Measurements from ENCODE around the gene TMEM242. TPM values are rescaled to one million over a fixed set of nuclear protein-coding genes. Genes with fewer than 3 reads are reported as not detected.

The TMEM242 gene
- total RNA-seq, 1 donor from 2014 or later = 11.7 TPM

GRCh38 chr6:157300436-157300835 lies 22.9 kb downstream of the TMEM242 start:
- no peak overlapping the region for H3K27ac Mint-ChIP-seq
- no peak overlapping the region for H3K4me3 Mint-ChIP-seq
- no peak for DNase-seq (ENCODE audit: extremely low spot score, unreplicated experiment)
- H3K27me3 Mint-ChIP-seq = no peaks in the 10 kb centered on the region
- no peak for TF ChIP-seq CTCF (conservative IDR thresholded peaks at IDR 0.05)
- H3K9me3 Mint-ChIP-seq = peaks cover 4% of the 10 kb centered on the region
- H3K4me1 Mint-ChIP-seq (ENCODE audit: unreplicated experiment) = peaks cover 10% of the 10 kb centered on the region
- H3K36me3 Mint-ChIP-seq = peaks cover 7% of the 10 kb centered on the region

- Mint-ChIP-seq H3K4me3 (no peak overlapping the region), H3K4me1 (ENCODE audit: unreplicated experiment) (peaks cover 10% of the 10 kb centered on the region), H3K9me3 (peaks cover 4% of the 10 kb centered on the region), H3K27me3 (no peaks in the 10 kb centered on the region), H3K27ac (no peak overlapping the region), H3K36me3 (peaks cover 9% of the 10 kb centered on the region)
- DNase-seq (ENCODE audit: extremely low spot score, unreplicated experiment) = no peak
- no peak for TF ChIP-seq CTCF (conservative IDR thresholded peaks at IDR 0.05)
Observed at GRCh38 chr6:157300006-157300405, 23.3 kb downstream of the TMEM242 start.

- H3K36me3 Mint-ChIP-seq = peaks cover 9% of the 10 kb centered on the region
- TF ChIP-seq CTCF (conservative IDR thresholded peaks at IDR 0.05) = no peak
- H3K4me3 Mint-ChIP-seq = no peak overlapping the region
- H3K9me3 Mint-ChIP-seq = peaks cover 4% of the 10 kb centered on the region
- no peak for DNase-seq (ENCODE audit: extremely low spot score, unreplicated experiment)
- no peaks in the 10 kb centered on the region for H3K27me3 Mint-ChIP-seq
- peaks cover 10% of the 10 kb centered on the region for H3K4me1 Mint-ChIP-seq (ENCODE audit: unreplicated experiment)
- no peak overlapping the region for H3K27ac Mint-ChIP-seq
Observed at GRCh38 chr6:157298216-157298724, 25.0 kb downstream of the TMEM242 start.

- Mint-ChIP-seq H3K36me3 (peaks cover 13% of the 10 kb centered on the region), H3K4me3 (no peak overlapping the region), H3K27me3 (no peaks in the 10 kb centered on the region), H3K4me1 (ENCODE audit: unreplicated experiment) (no peaks in the 10 kb centered on the region), H3K9me3 (peaks cover 4% of the 10 kb centered on the region), H3K27ac (no peak overlapping the region)
- no peak for TF ChIP-seq CTCF (conservative IDR thresholded peaks at IDR 0.05)
- DNase-seq (ENCODE audit: extremely low spot score, unreplicated experiment) = no peak
Observed at GRCh38 chr6:157294654-157295053, 28.7 kb downstream of the TMEM242 start.

GRCh38 chr6:157293780-157294179 lies 29.5 kb downstream of the TMEM242 start:
- TF ChIP-seq CTCF (conservative IDR thresholded peaks at IDR 0.05) = no peak
- no peaks in the 10 kb centered on the region for H3K27me3 Mint-ChIP-seq
- no peaks in the 10 kb centered on the region for H3K4me1 Mint-ChIP-seq (ENCODE audit: unreplicated experiment)
- H3K4me3 Mint-ChIP-seq = no peak overlapping the region
- no peak overlapping the region for H3K27ac Mint-ChIP-seq
- H3K36me3 Mint-ChIP-seq = peaks cover 11% of the 10 kb centered on the region
- no peak for DNase-seq (ENCODE audit: extremely low spot score, unreplicated experiment)
- H3K9me3 Mint-ChIP-seq = peaks cover 4% of the 10 kb centered on the region

GRCh38 chr6:157292202-157292601 lies 31.1 kb downstream of the TMEM242 start:
- H3K27me3 Mint-ChIP-seq = no peaks in the 10 kb centered on the region
- DNase-seq (ENCODE audit: extremely low spot score, unreplicated experiment) = no peak
- TF ChIP-seq CTCF (conservative IDR thresholded peaks at IDR 0.05) = no peak
- peaks cover 4% of the 10 kb centered on the region for H3K9me3 Mint-ChIP-seq
- H3K4me3 Mint-ChIP-seq = no peak overlapping the region
- peaks cover 11% of the 10 kb centered on the region for H3K36me3 Mint-ChIP-seq
- peaks cover under 1% of the 10 kb centered on the region for H3K4me1 Mint-ChIP-seq (ENCODE audit: unreplicated experiment)
- no peak overlapping the region for H3K27ac Mint-ChIP-seq

Data from type B pancreatic cell (in vitro differentiated cells).